CD4-positive, alpha-beta T cell (primary cell): Measurements from ENCODE around the gene GMFB. TPM values are rescaled to one million over a fixed set of nuclear protein-coding genes. Genes with fewer than 3 reads are reported as not detected.

Source experiments
- ATAC-seq: fragments of 200-7000 bp; cut with Tn5 transposase; one replicate; pipeline ENCODE4 v1.10.0; 2022; ENCODE audit warnings: mild to moderate bottlenecking; ENCODE audit not compliant: poor library complexity
- CTCF ChIA-PET: fragments of 350-600 bp; sonication (Branson Sonifier 250); formaldehyde crosslinking; loops from one replicate; lab custom pipeline; 2021; ENCODE audit warnings: antibody characterized with exemption, inconsistent platforms; lab: Charles Lee
- POLR2A ChIA-PET: fragments of 350-600 bp; sonication (Branson Sonifier 250); formaldehyde crosslinking; loops from one replicate; lab custom pipeline; 2021; ENCODE audit warnings: antibody characterized with exemption, inconsistent platforms; lab: Charles Lee
- DNase-seq, 14 experiments: peaks; one replicate each; pipeline ENCODE4 v3.0.0-alpha.2; 2013 to 2020; ENCODE audit warnings: mixed read lengths in 2 of 14
- H3K27ac ChIP-seq, 2 donors: one replicate each; pipeline versions ENCODE4 v1.5.1 to v1.7.0; 2013; ENCODE audit warnings: low read length in 2 of 2, low read depth in 1 of 2, mild to moderate bottlenecking in 1 of 2
- H3K27me3 ChIP-seq, 2 experiments: 1 replicate in 1 of 2; 2 replicates in 1 of 2; pipeline versions ENCODE4 v1.6.1 to v1.7.0; 2013; ENCODE audit warnings: low read length in 2 of 2, control low read depth in 1 of 2, mild to moderate bottlenecking in 1 of 2, moderate library complexity in 1 of 2; ENCODE audit not compliant: insufficient read depth in 2 of 2, control insufficient read depth in 1 of 2
- H3K36me3 ChIP-seq: one replicate; pipeline ENCODE4 v1.6.1; 2013; ENCODE audit warnings: low read length, control low read depth; ENCODE audit not compliant: insufficient read depth
- H3K4me1 ChIP-seq: one replicate; pipeline ENCODE4 v1.6.1; 2013; ENCODE audit warnings: low read length, control low read depth; ENCODE audit not compliant: insufficient read depth
- H3K4me3 ChIP-seq: one replicate; pipeline ENCODE4 v1.5.1; 2013; ENCODE audit warnings: mild to moderate bottlenecking, low read length, moderate library complexity
- H3K9me3 ChIP-seq, 2 experiments: 1 replicate in 1 of 2; 2 replicates in 1 of 2; pipeline versions ENCODE4 v1.6.1 to v1.7.0; 2013; ENCODE audit warnings: low read length in 2 of 2, mild to moderate bottlenecking in 2 of 2, control low read depth in 1 of 2, moderate library complexity in 1 of 2; ENCODE audit not compliant: control insufficient read depth in 1 of 2, insufficient read depth in 1 of 2
- H3K27ac Mint-ChIP-seq: one replicate; pipeline ENCODE4 v1.8.0; 2020; ENCODE audit warnings: mixed read lengths
- H3K27me3 Mint-ChIP-seq: one replicate; pipeline ENCODE4 v1.8.0; 2021; ENCODE audit warnings: mixed read lengths
- H3K36me3 Mint-ChIP-seq: one replicate; pipeline ENCODE4 v1.8.0; 2021; ENCODE audit warnings: low read depth, mixed read lengths
- H3K4me1 Mint-ChIP-seq: one replicate; pipeline ENCODE4 v1.8.0; 2021; ENCODE audit warnings: low read depth, mixed read lengths
- H3K4me3 Mint-ChIP-seq: one replicate; pipeline ENCODE4 v1.8.0; 2020; ENCODE audit warnings: mild to moderate bottlenecking, mixed read lengths
- H3K9me3 Mint-ChIP-seq: one replicate; pipeline ENCODE4 v1.8.0; 2020; ENCODE audit warnings: mixed read lengths
- CTCF ChIP-seq: fragments of 200-600 bp; IDR thresholded peaks from one replicate; pipeline ENCODE4 v1.8.0; 2022; ENCODE audit warnings: antibody characterized with exemption, mild to moderate bottlenecking
- intact Hi-C, 2 experiments: fragments of 100-400 bp; cut with DNase I in 1 of 2; cut with micrococcal nuclease in 1 of 2; formaldehyde crosslinking; loops; one replicate each; pipeline versions ENCODE4 v1.15.1 to v1.9.0; 2023 to 2025; cut with DNase I, micrococcal nuclease
- total RNA-seq, 174 experiments: library from RNA in 2 of 174; stranded (reverse) in 2 of 174; gene quantifications; one replicate each; pipeline ENCODE4 v1.2.3 and lab custom pipeline; 2021 to 2026

The GMFB gene
- total RNA-seq, 2 experiments from 2014 or later, result 39.5 to 43.5 TPM

DNA sequence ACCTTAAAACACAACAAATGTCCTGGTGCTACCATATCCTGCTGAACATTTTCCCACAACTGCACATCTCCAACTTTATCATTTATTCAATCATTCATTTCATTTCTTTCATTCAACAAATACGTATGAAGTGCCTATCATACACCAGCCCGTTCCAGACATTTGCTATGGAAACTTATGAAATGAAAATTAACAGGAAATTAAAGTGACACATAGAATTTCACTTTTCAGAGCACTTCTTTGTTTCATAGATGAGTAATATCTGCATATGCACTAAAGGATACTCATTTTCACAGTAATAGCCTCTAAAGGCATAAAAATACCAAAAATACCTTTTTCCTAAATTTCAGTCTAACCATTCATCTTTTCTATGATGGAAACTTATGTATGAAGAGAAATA lies 60.3 kb downstream of the GMFB start:
- peaks cover 18% of the 10 kb centered on the region for H3K4me1 Mint-ChIP-seq
- peak overlapping the region; percentile 42 for H3K27ac Mint-ChIP-seq
- ChIA-PET CTCF (interaction anchor here (1.2 kb wide), 1 partner anchor 44 kb away, joined by 3 read pairs; no protein-coding TSS in a partner anchor), POLR2A (no interaction called here)
- H3K27me3 Mint-ChIP-seq, result no peaks in the 10 kb centered on the region
- Histone ChIP-seq H3K9me3 (no peaks in the 10 kb centered on the region), H3K4me3 (no peak overlapping the region), H3K36me3 (peaks cover 52% of the 10 kb centered on the region), H3K4me1 (no peaks in the 10 kb centered on the region), H3K27me3 (no peaks in the 10 kb centered on the region), H3K27ac (no peak overlapping the region)
- peaks cover 93% of the 10 kb centered on the region for H3K36me3 Mint-ChIP-seq
- ATAC-seq (no peak), DNase-seq (no peak)
- H3K9me3 Mint-ChIP-seq, result no peaks in the 10 kb centered on the region
- no peak overlapping the region for H3K4me3 Mint-ChIP-seq
- no peak for TF ChIP-seq CTCF
- intact Hi-C loops, result no loop called here

DNA sequence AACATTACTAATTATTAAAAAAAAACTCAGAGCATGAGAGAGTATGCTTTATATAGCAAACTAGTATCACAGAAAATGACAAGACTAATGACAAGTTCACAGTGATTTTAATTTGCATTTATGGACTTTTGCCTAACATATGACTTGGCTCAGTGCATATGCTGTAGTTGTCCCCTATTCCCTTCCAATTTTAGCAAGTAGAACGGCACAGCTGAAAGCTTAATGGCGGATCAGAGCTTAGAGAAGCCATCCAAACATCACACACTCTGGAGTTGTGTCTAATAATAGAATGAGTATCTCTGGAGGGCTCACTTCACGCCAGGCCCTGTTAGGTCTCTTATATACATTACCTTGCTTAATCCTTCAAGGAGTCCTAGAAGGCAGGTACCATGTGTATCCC lies 60.9 kb downstream of the GMFB start:
- peaks cover 88% of the 10 kb centered on the region for H3K36me3 Mint-ChIP-seq
- CTCF ChIA-PET, result no interaction called here
- H3K27ac Mint-ChIP-seq, result no peak overlapping the region

DNA sequence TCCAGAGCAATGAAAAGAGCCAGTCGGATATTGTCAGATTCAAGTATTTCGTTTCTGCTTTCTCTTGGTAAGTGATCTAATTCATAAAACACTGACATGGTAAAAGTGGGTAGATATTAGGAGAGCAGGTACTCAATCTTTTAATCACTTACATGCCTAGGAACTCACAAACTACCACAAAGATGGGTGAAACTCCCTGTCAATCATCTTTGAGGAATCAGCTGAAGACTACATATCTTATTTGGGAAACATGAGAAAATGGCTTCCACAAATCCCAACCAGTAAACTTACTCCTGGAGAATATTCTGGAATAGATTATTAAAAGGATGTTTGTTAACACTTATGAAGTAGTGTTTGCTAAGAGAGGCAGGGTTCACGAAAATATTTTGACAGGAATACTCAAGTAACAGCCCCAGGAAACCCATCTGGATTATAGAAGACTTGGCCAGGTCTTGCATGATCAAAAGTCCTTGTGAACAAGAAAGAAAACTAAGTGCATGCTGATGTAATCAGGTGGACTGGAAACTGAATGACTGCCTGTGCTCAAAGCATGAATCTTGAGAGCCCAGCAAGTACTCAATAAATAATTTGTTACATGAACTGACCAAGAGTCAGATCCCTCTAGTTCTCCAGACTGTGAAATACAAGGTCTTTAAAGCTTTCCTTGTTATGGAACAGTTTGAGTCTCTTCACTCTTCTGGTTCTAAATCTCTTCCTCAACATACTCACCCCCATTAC lies 63.1 kb downstream of the GMFB start:
- Mint-ChIP-seq H3K27me3 (no peaks in the 10 kb centered on the region), H3K27ac (no peak overlapping the region), H3K9me3 (no peaks in the 10 kb centered on the region), H3K4me1 (no peaks in the 10 kb centered on the region), H3K36me3 (peaks cover 71% of the 10 kb centered on the region), H3K4me3 (no peak overlapping the region)
- no peak for TF ChIP-seq CTCF
- H3K4me3 ChIP-seq, result no peak overlapping the region
- ChIA-PET CTCF (no interaction called here), POLR2A (no interaction called here)
- H3K36me3 ChIP-seq, result peaks cover 42% of the 10 kb centered on the region
- H3K9me3 ChIP-seq, result no peaks in the 10 kb centered on the region
- no peaks in the 10 kb centered on the region for H3K27me3 ChIP-seq
- DNase-seq (no peak), ATAC-seq (no peak)
- intact Hi-C loops, result no loop called here
- no peaks in the 10 kb centered on the region for H3K4me1 ChIP-seq
- no peak overlapping the region for H3K27ac ChIP-seq

More for the DNA sequence above, 60.9 kb downstream of the GMFB start:
- no peak overlapping the region for H3K4me3 Mint-ChIP-seq
- ATAC-seq (no peak), DNase-seq (no peak)
- Histone ChIP-seq H3K4me1 (no peaks in the 10 kb centered on the region), H3K36me3 (peaks cover 52% of the 10 kb centered on the region), H3K27ac (no peak overlapping the region), H3K4me3 (no peak overlapping the region), H3K27me3 (no peaks in the 10 kb centered on the region), H3K9me3 (no peaks in the 10 kb centered on the region)
- POLR2A ChIA-PET, result no interaction called here
- no peaks in the 10 kb centered on the region for H3K9me3 Mint-ChIP-seq
- peaks cover 12% of the 10 kb centered on the region for H3K4me1 Mint-ChIP-seq
- H3K27me3 Mint-ChIP-seq, result no peaks in the 10 kb centered on the region
- intact Hi-C loops, result no loop called here
- no peak for TF ChIP-seq CTCF
